Urinary bladder (tissue), 4 donors: Measurements from ENCODE around the gene STS. TPM values are rescaled to one million over a fixed set of nuclear protein-coding genes. Genes with fewer than 3 reads are reported as not detected.
"Not testable (repeated sequence)": the region's sequence is repeated elsewhere in the genome, so short reads cannot be mapped to it uniquely, and the experiment has no call there.

ENCODE experiments used
- DNase-seq: peaks from one replicate; pipeline ENCODE4 v3.0.0-alpha.2; 2015; ENCODE audit errors: extremely low spot score
- H3K27ac ChIP-seq: one replicate; pipeline ENCODE4 v1.5.1; 2013; ENCODE audit warnings: low read depth, mild to moderate bottlenecking, moderate library complexity
- H3K36me3 ChIP-seq: one replicate; pipeline ENCODE4 v1.6.1; 2013; ENCODE audit warnings: mild to moderate bottlenecking, moderate library complexity; ENCODE audit not compliant: insufficient read depth
- H3K4me1 ChIP-seq: one replicate; pipeline ENCODE4 v1.6.1; 2013; ENCODE audit warnings: mild to moderate bottlenecking, moderate library complexity; ENCODE audit not compliant: insufficient read depth
- H3K4me3 ChIP-seq: one replicate; pipeline ENCODE4 v1.5.1; 2013; ENCODE audit warnings: low read depth, low read length
- WGBS: extraction: QIAGEN DNeasy Blood & Tissue Kit; methylation state at CpG from one replicate; pipeline ENCODE4 v1.1.7; 2013; 5-methylcytosine and 5-hydroxymethylcytosine counted together
- polyA plus RNA-seq: library from polyadenylated mRNA; stranded (reverse); fragments of 200-250 nt; gene quantifications from one replicate; pipeline ENCODE4 v1.2.3, GENCODE V29; 2013
- small RNA-seq: library from RNA; depleted of rRNA; stranded (forward); fragments of <200 nt; gene quantifications from one replicate; pipeline ENCODE3, GENCODE V24; 2014
- total RNA-seq: library from RNA; depleted of rRNA; stranded (reverse); fragments of >200 nt; gene quantifications from one replicate; pipeline ENCODE4 v1.2.3, GENCODE V29; 2014
- donor health status: healthy with polysubstance abuse.
- donor health status: healthy.

STS gene
- total and polyA plus RNA-seq, 2 donors: 4.5 to 11.8 TPM

DNA sequence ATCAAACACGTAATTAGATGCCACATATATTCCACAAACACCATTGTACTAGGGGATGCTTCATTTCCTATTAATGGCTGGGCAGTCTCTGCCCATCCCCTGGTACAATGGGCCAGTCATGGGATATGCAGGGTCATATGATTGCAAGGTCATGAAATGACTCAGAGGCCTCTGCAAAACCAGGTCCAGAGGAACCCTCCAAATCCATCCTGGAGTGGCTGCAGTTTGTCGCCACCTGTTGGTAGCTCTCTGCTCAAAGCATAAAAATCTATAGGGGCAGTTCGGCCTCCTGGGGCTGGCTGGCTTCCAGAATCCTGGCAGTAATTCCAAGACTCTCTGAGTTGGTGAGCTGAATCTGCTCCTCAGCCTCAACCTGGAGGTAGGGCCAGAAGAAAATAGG is 23.4 kb downstream of the STS start:
- WGBS: 92% methylated on average over 3 of the region's 3 CpGs
- no peaks in the 10 kb centered on the region for H3K4me1 ChIP-seq
- DNase-seq: no peak

DNA sequence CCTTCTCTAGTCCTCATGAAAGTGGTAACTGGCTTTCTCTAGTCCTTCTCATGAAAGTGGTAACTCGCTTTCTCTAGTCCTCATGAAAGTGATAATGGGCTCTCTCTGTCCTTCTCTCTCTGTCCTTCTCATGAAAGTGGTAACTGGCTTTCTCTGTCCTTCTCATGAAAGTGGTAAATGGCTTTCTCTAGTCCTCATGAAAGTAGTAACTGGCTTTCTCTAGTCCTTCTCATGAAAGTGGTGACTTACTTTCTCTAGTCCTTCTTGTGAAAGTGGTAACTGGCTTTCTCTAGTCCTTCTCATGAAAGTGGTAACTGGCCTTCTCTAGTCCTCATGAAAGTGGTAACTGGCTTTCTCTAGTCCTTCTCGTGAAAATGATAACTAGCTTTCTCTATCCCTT is 31.3 kb downstream of the STS start:
- H3K27ac ChIP-seq, H3K36me3 ChIP-seq, H3K4me3 ChIP-seq, DNase-seq, H3K4me1 ChIP-seq: not testable (repeated sequence)
- WGBS: 90% methylated on average over 2 of the region's 2 CpGs

More for the DNA sequence above, 23.4 kb downstream of the STS start:
- H3K36me3 ChIP-seq: no peaks in the 10 kb centered on the region
- H3K27ac ChIP-seq: no peak overlapping the region
- no peak overlapping the region for H3K4me3 ChIP-seq

DNA sequence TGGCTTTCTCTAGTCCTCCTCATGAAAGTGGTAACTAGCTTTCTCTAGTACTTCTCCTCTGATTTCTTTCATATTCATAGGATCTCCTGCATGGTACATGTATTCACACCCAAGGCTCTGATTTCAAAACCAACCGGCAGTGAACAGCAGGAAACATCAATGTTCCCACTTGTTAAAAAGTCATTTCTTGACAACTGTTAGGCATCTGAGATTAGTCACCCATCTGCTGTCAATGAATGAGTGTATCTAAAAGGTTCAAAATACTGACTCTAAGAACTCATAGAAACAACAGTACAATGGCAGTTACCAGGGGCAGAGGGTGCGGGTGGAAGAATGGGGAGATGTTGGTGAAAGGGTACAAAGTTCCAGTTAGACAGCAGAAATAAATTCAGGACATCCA is 31.9 kb downstream of the STS start:
- Histone ChIP-seq H3K4me1 (no peaks in the 10 kb centered on the region), H3K4me3 (no peak overlapping the region), H3K36me3 (no peaks in the 10 kb centered on the region), H3K27ac (no peak overlapping the region)
- DNase-seq: no peak
- WGBS: 87% methylated on average over 2 of the region's 2 CpGs

DNA sequence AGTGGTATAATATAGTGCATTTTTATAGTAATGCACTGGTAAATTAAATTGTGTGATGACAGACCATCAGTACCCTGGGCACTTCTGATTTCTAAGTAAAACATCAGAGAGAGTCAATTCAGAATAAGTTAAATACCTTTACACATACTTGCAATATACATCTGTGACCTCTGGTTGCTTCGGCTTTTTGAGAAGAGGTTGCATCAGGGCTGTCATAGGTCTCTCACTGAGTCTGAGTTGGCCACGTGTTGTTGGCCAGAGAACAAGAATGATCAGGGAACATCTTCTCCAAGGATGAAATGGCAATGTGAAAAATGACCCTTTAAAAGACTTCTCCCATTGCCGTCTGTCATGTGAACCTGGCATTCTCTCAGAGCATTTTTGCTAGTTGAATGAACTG is 37.3 kb downstream of the STS start:
- H3K4me1 ChIP-seq: no peaks in the 10 kb centered on the region
- DNase-seq: no peak
- WGBS: 74% methylated on average over 3 of the region's 3 CpGs

DNA sequence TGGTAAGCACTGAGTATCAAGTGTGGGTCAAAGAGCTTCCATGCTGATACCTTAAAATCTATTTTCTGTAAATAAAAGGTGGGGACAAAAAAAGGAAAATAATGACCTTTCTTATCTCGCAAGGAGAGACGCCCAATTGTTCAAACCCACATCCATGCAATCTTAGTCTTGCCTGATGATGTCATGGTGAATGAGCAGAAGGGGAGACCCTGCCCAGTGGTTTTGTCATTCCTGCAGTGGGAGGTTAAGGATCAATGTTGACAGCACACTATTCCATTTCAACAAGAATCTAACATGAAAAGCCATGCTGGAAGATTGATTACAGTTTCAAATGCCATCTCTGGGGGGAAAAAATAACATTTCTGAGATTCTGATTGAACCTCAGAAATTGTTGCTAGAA is 41.2 kb downstream of the STS start:
- no peaks in the 10 kb centered on the region for H3K4me1 ChIP-seq
- H3K36me3 ChIP-seq: no peaks in the 10 kb centered on the region
- WGBS: 94% methylated on average over 2 of the region's 2 CpGs

More for the DNA sequence above, 37.3 kb downstream of the STS start:
- Histone ChIP-seq H3K27ac (no peak overlapping the region), H3K36me3 (no peaks in the 10 kb centered on the region), H3K4me3 (no peak overlapping the region)

DNA sequence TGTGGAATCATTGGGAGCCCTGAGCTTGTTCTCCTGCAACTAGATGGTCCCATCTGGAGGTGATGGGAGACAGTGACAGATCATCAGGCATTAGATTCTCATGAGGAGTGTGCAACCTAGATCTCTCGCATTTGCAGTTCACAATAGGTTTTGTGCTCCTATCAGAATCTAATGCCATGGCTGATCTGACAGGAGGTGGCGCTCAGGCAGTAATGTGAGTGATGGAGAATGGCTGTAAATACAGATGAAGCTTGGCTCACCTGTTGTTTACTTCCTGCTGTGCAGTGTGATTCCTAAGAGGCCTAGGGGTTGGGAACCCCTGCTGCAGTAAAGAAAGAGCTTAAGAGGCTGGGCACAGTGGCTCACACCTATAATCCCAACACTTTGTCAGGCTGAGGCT is 42.6 kb downstream of the STS start:
- Histone ChIP-seq H3K4me1 (no peaks in the 10 kb centered on the region), H3K4me3 (no peak overlapping the region), H3K36me3 (no peaks in the 10 kb centered on the region), H3K27ac (no peak overlapping the region)
- no peak for DNase-seq
- WGBS: 95% methylated on average over 2 of the region's 2 CpGs

More for the DNA sequence above, 41.2 kb downstream of the STS start:
- H3K27ac ChIP-seq: no peak overlapping the region
- no peak overlapping the region for H3K4me3 ChIP-seq
- no peak for DNase-seq

DNA sequence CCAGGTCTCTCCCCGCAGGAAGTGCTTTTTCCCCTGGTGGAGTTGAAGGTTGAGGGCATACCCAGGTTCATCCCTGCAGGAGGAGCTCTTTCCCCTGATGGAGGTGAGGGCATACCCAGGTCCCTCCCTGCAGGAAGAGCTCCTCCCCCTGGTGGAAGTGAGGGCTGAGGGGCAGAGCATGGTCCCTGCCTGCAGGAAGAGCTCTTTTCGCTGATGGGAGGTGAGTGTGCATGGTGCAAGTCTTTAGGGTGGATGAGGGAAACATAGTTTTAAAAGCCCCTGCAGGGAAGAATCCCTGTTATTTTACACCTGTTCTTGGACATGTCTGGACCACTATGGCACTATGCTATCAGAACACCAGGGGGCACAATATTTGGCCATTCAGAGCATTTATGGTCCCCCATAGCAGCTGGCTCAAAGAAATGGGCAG is 44.2 kb downstream of the STS start:
- no peak for DNase-seq
- Histone ChIP-seq H3K4me3 (no peak overlapping the region), H3K27ac (no peak overlapping the region), H3K36me3 (no peaks in the 10 kb centered on the region), H3K4me1 (no peaks in the 10 kb centered on the region)
- 90% methylated on average over 2 of the region's 2 CpGs for WGBS

DNA sequence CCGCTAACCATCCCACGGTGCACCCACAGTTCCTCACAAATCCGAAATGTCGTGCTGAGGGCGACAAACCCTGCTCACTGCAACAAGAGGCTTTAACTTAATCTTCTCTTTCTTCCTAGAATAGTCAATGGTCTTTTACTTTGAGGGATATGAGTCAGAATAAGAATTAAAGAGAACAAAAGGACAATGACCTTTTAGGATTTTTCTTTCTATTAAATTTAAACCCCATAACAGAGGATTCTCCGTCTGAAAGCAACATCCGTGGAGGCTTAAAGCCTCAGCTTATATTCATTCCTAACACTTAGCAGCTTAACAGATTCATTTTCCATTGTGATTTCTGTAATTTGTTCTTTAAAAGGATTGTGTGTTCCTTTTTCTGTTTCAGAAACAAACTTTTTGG is 45.4 kb downstream of the STS start:
- no peaks in the 10 kb centered on the region for H3K36me3 ChIP-seq
- H3K27ac ChIP-seq: no peak overlapping the region
- no peak for DNase-seq
- no peak overlapping the region for H3K4me3 ChIP-seq
- WGBS: 89% methylated on average over 7 of the region's 7 CpGs
- H3K4me1 ChIP-seq: no peaks in the 10 kb centered on the region

DNA sequence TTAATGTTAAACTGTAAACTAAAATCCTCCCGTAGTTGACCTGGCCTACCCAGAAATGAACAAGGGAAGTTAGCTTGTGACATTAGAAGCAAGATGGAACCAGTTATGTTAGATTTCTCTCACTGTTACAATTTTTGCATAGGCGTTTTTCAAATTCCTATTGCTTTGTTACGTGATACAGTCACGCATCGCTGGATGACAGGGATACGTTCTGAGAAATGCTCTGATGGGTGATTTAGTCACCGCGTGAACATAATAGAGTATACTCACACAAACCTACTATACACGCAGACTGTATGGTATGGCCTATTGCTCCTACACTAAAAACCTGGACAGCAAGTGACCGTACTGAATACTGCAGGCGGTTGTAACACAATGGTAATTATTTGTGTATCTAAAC is 47.1 kb downstream of the STS start:
- no peak for DNase-seq
- 97% methylated on average over 11 of the region's 11 CpGs for WGBS
- Histone ChIP-seq H3K4me1 (no peaks in the 10 kb centered on the region), H3K36me3 (no peaks in the 10 kb centered on the region), H3K27ac (no peak overlapping the region), H3K4me3 (no peak overlapping the region)

Small RNAs within 50 kb of the gene (small RNA-seq; reads per million reads assigned to genes)
- gene MIR4767: 0.15 reads per million

Other genes with a start within 250 kb of the STS start
- gene PUDP, start 441 bp downstream of the STS start, total RNA-seq: 11.6 TPM
- gene PUDP, start 441 bp downstream of the STS start, polyA plus RNA-seq: 10.2 TPM